Transverse colon (tissue), 3 donors: ENCODE results near the gene CFAP221.

Source experiments
- EP300 ChIP-seq: sonication (generic); formaldehyde crosslinking; IDR thresholded peaks from one replicate; pipeline ENCODE4 v1.6.1; 2017; ENCODE audit warnings: antibody characterized with exemption, low read depth
- POLR2A ChIP-seq: fragments of 450-650 bp; IDR thresholded peaks from one replicate; pipeline ENCODE4 v1.6.1; 2016; ENCODE audit warnings: antibody characterized with exemption, mild to moderate bottlenecking, moderate library complexity
- TF ChIP-seq, protein P1 (sequence below), 5 experiments: fragments of 200-600 bp in 3 of 5; fragments of 450-650 bp in 2 of 5; sonication (generic) in 3 of 5; IDR thresholded peaks; 1 replicate in 2 of 5; 2 replicates in 3 of 5; pipeline ENCODE4 v1.5.1; 2016 to 2017; ENCODE audit warnings: antibody characterized with exemption in 5 of 5, inconsistent platforms in 3 of 5, mild to moderate bottlenecking in 2 of 5, moderate library complexity in 1 of 5

- TF ChIP-seq EP300, result no peak
- TF ChIP-seq, protein P1, sequence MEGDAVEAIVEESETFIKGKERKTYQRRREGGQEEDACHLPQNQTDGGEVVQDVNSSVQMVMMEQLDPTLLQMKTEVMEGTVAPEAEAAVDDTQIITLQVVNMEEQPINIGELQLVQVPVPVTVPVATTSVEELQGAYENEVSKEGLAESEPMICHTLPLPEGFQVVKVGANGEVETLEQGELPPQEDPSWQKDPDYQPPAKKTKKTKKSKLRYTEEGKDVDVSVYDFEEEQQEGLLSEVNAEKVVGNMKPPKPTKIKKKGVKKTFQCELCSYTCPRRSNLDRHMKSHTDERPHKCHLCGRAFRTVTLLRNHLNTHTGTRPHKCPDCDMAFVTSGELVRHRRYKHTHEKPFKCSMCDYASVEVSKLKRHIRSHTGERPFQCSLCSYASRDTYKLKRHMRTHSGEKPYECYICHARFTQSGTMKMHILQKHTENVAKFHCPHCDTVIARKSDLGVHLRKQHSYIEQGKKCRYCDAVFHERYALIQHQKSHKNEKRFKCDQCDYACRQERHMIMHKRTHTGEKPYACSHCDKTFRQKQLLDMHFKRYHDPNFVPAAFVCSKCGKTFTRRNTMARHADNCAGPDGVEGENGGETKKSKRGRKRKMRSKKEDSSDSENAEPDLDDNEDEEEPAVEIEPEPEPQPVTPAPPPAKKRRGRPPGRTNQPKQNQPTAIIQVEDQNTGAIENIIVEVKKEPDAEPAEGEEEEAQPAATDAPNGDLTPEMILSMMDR (IDR thresholded peaks at IDR 0.05), result no peak
- no peak for TF ChIP-seq POLR2A
Observed at GRCh38 chr2:119645173-119645855, 101.1 kb downstream of the CFAP221 start.
